ENCODE results near the gene UNC93A.

The UNC93A gene

DNA sequence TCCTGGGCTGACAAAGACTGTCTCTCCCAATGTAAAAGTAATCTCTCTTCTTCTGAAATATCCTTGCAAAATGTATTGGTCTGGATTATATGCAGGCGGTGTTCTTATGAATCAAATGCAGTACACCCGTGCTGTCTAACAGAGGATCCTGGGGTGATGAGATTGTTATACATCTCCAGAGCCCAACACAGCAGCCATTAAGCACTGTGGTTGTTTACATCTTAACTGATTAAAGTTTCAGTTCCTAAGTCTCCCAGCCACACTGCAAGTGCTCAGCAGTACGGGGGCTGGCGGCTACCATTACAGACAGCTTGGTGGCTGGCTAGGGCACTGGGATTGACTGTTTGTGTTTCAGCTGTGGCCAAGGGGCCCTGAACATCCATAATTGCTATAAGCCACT is 7.0 kb downstream of the UNC93A start:
- no peaks in the 10 kb centered on the region; the same call in 1 of the 2 replicates for H3K27me3 ChIP-seq (replicated peaks; ENCODE audit: control insufficient read depth, insufficient read depth, low read length)
- H3K4me3 ChIP-seq (replicated peaks; ENCODE audit: low read depth, low read length) = no peak overlapping the region
- no peaks in the 10 kb centered on the region for H3K36me3 ChIP-seq (ENCODE audit: control insufficient read depth, insufficient read depth, low read length)
- DNase-seq (ENCODE audit: extremely low read depth, insufficient read length) = no peak
- TF ChIP-seq, protein P1, sequence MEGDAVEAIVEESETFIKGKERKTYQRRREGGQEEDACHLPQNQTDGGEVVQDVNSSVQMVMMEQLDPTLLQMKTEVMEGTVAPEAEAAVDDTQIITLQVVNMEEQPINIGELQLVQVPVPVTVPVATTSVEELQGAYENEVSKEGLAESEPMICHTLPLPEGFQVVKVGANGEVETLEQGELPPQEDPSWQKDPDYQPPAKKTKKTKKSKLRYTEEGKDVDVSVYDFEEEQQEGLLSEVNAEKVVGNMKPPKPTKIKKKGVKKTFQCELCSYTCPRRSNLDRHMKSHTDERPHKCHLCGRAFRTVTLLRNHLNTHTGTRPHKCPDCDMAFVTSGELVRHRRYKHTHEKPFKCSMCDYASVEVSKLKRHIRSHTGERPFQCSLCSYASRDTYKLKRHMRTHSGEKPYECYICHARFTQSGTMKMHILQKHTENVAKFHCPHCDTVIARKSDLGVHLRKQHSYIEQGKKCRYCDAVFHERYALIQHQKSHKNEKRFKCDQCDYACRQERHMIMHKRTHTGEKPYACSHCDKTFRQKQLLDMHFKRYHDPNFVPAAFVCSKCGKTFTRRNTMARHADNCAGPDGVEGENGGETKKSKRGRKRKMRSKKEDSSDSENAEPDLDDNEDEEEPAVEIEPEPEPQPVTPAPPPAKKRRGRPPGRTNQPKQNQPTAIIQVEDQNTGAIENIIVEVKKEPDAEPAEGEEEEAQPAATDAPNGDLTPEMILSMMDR (IDR thresholded peaks at IDR 0.05; ENCODE audit: insufficient read depth, low read length, poor library complexity, severe bottlenecking) = no peak

DNA sequence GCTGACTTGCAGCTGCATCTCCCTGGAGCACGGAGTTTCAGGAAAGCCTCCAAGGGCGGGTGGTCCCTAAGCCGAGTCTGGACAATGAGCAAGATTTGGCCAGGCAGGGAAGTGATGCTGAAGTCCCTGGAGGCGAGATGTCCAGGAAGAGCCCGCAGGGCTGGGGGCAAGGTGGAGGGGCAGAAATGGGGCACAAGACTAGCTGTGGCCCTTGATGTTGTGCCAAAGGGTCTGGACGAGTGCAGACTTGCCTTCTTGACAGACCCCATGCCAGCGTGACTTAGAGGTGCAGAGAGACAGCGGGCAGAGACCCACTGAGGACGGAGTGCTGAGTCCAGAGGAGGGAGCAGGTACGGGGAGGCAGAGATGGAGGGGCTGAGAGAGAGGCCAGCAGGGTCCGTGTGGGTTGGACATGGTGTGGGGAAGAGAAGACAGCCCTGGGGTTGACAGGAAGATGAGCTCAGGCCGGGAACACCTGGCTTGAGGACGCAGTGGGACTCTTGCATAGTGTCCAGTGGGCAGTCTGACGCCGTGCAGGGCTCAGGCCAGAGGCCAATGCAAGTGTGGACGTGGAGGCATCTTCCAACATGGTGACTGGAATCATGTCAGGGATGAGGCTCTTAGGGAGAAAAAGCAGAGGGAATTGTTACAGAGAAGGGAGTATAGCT is 8.7 kb downstream of the UNC93A start:
- no peak for DNase-seq (ENCODE audit: extremely low read depth, insufficient read length)
- peaks cover 1% of the 10 kb centered on the region; the same call in 1 of the 2 replicates for H3K27me3 ChIP-seq (replicated peaks; ENCODE audit: control insufficient read depth, insufficient read depth, low read length)
- TF ChIP-seq, protein P1 (IDR thresholded peaks at IDR 0.05; ENCODE audit: insufficient read depth, low read length, poor library complexity, severe bottlenecking) = no peak
- H3K4me3 ChIP-seq (replicated peaks; ENCODE audit: low read depth, low read length) = no peak overlapping the region
- H3K36me3 ChIP-seq (ENCODE audit: control insufficient read depth, insufficient read depth, low read length) = no peaks in the 10 kb centered on the region

DNA sequence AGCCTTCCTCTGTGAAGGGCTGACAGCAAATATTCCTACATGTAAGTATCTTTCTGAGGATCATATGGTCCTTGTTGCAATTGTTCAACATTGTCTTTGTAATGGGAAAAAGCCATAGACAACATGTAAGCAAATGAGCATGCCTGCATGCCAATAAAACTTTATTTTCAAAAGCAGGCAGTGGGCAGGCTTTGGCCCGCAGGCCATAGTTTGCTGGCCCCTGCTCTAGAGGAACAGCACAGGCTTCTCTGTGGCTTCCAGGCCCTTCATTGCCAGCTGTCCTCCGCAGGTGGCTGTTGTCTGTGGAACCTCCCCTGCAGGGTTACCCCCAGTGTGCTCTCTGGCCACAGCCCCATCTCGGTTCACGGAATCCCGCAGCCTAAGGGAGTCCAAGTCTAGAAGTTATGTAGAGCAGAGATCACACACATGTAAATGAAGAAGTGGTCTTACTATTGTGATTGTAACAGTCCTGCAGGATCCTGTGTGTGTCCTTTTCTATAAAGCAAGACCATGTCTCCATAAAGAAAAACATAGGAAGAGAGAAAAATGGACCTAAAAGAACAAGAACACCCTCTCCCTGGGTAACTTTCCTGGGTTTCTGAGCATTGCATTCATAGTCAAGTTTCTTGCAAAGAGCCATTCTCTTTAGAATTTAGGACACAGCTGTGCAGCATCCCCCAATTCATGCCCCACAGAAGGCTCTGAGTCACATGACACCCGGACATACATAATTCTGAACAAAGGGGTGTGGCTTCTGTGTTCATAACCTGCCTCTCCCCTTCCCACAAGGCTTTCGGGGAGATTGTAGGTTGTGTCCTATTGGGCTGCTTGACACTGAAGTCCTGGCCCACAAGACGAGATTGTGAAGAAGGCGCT is 10.0 kb downstream of the UNC93A start:
- TF ChIP-seq, protein P1 (IDR thresholded peaks at IDR 0.05; ENCODE audit: insufficient read depth, low read length, poor library complexity, severe bottlenecking) = no peak
- Histone ChIP-seq H3K27me3 (replicated peaks; ENCODE audit: control insufficient read depth, insufficient read depth, low read length) (peaks cover 1% of the 10 kb centered on the region), H3K4me3 (replicated peaks; ENCODE audit: low read depth, low read length) (no peak overlapping the region), H3K36me3 (ENCODE audit: control insufficient read depth, insufficient read depth, low read length) (no peaks in the 10 kb centered on the region)
- DNase-seq (ENCODE audit: extremely low read depth, insufficient read length) = no peak

DNA sequence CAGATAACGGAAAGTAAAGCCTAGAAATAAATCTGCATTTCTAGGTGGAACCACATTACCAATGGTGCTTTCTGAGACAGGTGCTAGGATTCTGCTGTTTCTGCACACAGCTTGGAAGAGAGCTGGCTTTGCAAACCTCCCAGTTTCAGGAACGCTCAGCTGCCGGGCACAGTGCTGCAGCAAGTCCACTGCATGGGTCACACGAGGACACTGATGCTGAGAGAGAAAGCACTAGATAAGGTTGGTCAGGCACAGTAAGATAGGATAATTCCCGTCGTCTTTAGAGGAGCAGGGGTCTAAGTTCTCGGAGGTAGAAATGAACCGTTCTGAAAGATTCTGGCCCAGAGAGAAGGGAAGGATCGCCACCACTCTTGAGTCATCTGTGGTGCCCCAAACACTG is 11.0 kb downstream of the UNC93A start:
- Histone ChIP-seq H3K27me3 (replicated peaks; ENCODE audit: control insufficient read depth, insufficient read depth, low read length) (peaks cover 1% of the 10 kb centered on the region), H3K4me3 (replicated peaks; ENCODE audit: low read depth, low read length) (no peak overlapping the region)
- TF ChIP-seq, protein P1 (IDR thresholded peaks at IDR 0.05; ENCODE audit: insufficient read depth, low read length, poor library complexity, severe bottlenecking) = no peak

DNA sequence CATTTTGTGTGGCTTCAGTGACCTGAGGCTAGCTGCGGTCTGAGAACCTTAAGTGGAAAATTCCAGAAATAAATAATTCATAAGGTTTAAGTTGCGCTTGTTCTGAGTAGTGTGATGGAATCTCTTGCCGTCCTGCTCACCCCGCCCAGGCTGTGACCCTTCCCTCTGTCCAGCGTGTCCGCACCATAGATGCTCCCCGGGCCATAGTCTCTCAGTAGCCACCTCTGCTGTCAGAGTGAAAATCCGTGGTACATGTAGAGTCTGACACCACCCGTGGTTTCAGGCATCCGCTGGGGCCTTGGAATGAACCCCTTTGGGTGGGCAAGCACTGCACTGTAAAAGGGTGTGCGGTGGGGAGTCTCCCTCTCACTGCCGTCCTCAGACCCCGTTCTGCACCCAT is 11.7 kb downstream of the UNC93A start:
- TF ChIP-seq, protein P1 (IDR thresholded peaks at IDR 0.05; ENCODE audit: insufficient read depth, low read length, poor library complexity, severe bottlenecking) = no peak
- no peak for DNase-seq (ENCODE audit: extremely low read depth, insufficient read length)
- no peak overlapping the region for H3K4me3 ChIP-seq (replicated peaks; ENCODE audit: low read depth, low read length)
- no peaks in the 10 kb centered on the region for H3K36me3 ChIP-seq (ENCODE audit: control insufficient read depth, insufficient read depth, low read length)
- peaks cover 3% of the 10 kb centered on the region for H3K27me3 ChIP-seq (replicated peaks; ENCODE audit: control insufficient read depth, insufficient read depth, low read length)

More for the DNA sequence above, 11.0 kb downstream of the UNC93A start:
- DNase-seq (ENCODE audit: extremely low read depth, insufficient read length) = no peak
- H3K36me3 ChIP-seq (ENCODE audit: control insufficient read depth, insufficient read depth, low read length) = no peaks in the 10 kb centered on the region
